HCT116 (cell line): ENCODE measurements around the gene PRKACA. TPM values are rescaled to one million over a fixed set of nuclear protein-coding genes. Genes with fewer than 3 reads are reported as not detected.

Source experiments
- ATAC-seq: fragments of 200-7000 bp; cut with Tn5 transposase; 2 replicates; pipeline ENCODE4 v1.9.1; 2020; ENCODE audit warnings: mild to moderate bottlenecking, moderate library complexity
- BruUV-seq: library from RNA; stranded (reverse); fragments of 400-500 nt; replicated peaks from 2 replicates; lab custom pipeline; 2021; lab: Mats Ljungman, UMichigan
- CTCF ChIA-PET: fragments of 300-600 bp; sonication (Branson Sonifier 250); formaldehyde crosslinking; loops from one replicate; lab custom pipeline; 2021; ENCODE audit warnings: antibody characterized with exemption; lab: Charles Lee
- POLR2A ChIA-PET: fragments of 300-600, 350-600 bp; sonication (Branson Sonifier 250); formaldehyde crosslinking; loops from one replicate; lab custom pipeline; 2021; ENCODE audit warnings: antibody characterized with exemption; lab: Charles Lee
- RAD21 ChIA-PET, 2 experiments: fragments of 300-600 bp; sonication (Branson Sonifier 250); formaldehyde crosslinking; loops; one replicate each; lab custom pipeline; 2023; ENCODE audit warnings: low total read pairs in 2 of 2; ENCODE audit not compliant: uncharacterized antibody in 2 of 2, unreplicated experiment in 2 of 2, low non-redundant PET in 1 of 2; lab: Charles Lee
- DNase-seq: peaks from one replicate; pipeline ENCODE4 v3.0.0-alpha.2; 2010; ENCODE audit warnings: low read depth, low spot score
- H2AFZ ChIP-seq: fragments of 200-600 bp; shearing (Covaris generic), sonication (generic); 2 replicates; pipeline ENCODE4 v1.6.1; 2017; ENCODE audit warnings: low read depth, mixed run types, mixed read lengths, antibody characterized with exemption, low read length; ENCODE audit not compliant: poor library complexity, severe bottlenecking
- H3K27ac ChIP-seq: 2 replicates; pipeline ENCODE4 v1.5.1; 2012; ENCODE audit warnings: low read depth, low read length
- H3K27me3 ChIP-seq: fragments of 200-600 bp; sonication (generic); 2 replicates; pipeline ENCODE4 v1.6.1; 2016; ENCODE audit warnings: mixed run types, low read length, mixed read lengths; ENCODE audit not compliant: insufficient read depth
- H3K36me3 ChIP-seq, 2 experiments: fragments of 200-500 bp in 1 of 2; fragments of 200-600 bp in 1 of 2; sonication (Bioruptor generic) in 1 of 2; sonication (generic) in 1 of 2; 2 replicates each; pipeline versions ENCODE4 v1.5.1 to v1.6.1; 2014 to 2016; ENCODE audit warnings: low read length in 2 of 2, inconsistent platforms in 1 of 2, mixed read lengths in 1 of 2, mixed run types in 1 of 2; ENCODE audit not compliant: insufficient read depth in 2 of 2, control insufficient read depth in 1 of 2
- H3K4me1 ChIP-seq, 2 experiments: fragments of 200-600 bp in 1 of 2; sonication (generic) in 1 of 2; 2 replicates each; pipeline versions ENCODE4 v1.5.1 to v1.6.1; 2012 to 2017; ENCODE audit warnings: low read length in 2 of 2, inconsistent platforms in 1 of 2, mild to moderate bottlenecking in 1 of 2, mixed read lengths in 1 of 2, mixed run types in 1 of 2, moderate library complexity in 1 of 2; ENCODE audit not compliant: insufficient read depth in 2 of 2, control insufficient read depth in 1 of 2
- H3K4me2 ChIP-seq: fragments of 200-600 bp; sonication (generic); 2 replicates; pipeline ENCODE4 v1.6.1; 2017; ENCODE audit warnings: mixed run types, low read length, mixed read lengths
- H3K4me3 ChIP-seq, 2 experiments: fragments of 200-600 bp in 1 of 2; sonication (generic) in 1 of 2; replicated peaks in 1 of 2; 2 replicates each; pipeline ENCODE4 v1.5.1; 2011 to 2016; ENCODE audit warnings: low read length in 2 of 2, control low read depth in 1 of 2, low read depth in 1 of 2, mild to moderate bottlenecking in 1 of 2, mixed read lengths in 1 of 2, mixed run types in 1 of 2
- H3K79me2 ChIP-seq: fragments of 200-600 bp; sonication (generic); 2 replicates; pipeline ENCODE4 v1.6.1; 2017; ENCODE audit warnings: mild to moderate bottlenecking, mixed run types, low read length, moderate library complexity, mixed read lengths; ENCODE audit not compliant: insufficient read depth
- H3K9ac ChIP-seq: fragments of 200-600 bp; sonication (generic); 2 replicates; pipeline ENCODE4 v1.6.1; 2016; ENCODE audit warnings: low read length, mixed read lengths
- H3K9me2 ChIP-seq: fragments of 200-600 bp; sonication (generic), shearing (Covaris generic); 2 replicates; pipeline ENCODE4 v1.6.1; 2017; ENCODE audit warnings: mixed run types, mild to moderate bottlenecking, moderate library complexity; ENCODE audit not compliant: insufficient read depth
- H3K9me3 ChIP-seq, 2 experiments: fragments of 200-500 bp in 1 of 2; fragments of 200-600 bp in 1 of 2; sonication (Bioruptor generic) in 1 of 2; sonication (generic) in 1 of 2; 2 replicates each; pipeline ENCODE4 v1.6.1; 2014 to 2017; ENCODE audit warnings: low read length in 2 of 2, mixed read lengths in 2 of 2, inconsistent platforms in 1 of 2, low read depth in 1 of 2, mild to moderate bottlenecking in 1 of 2, mixed run types in 1 of 2, moderate library complexity in 1 of 2; ENCODE audit not compliant: control insufficient read depth in 1 of 2, insufficient read depth in 1 of 2
- H4K20me1 ChIP-seq: fragments of 200-600 bp; sonication (generic), shearing (Covaris generic); 2 replicates; pipeline ENCODE4 v1.6.1; 2017; ENCODE audit warnings: mixed run types, mild to moderate bottlenecking, moderate library complexity; ENCODE audit not compliant: insufficient read depth
- ATF3 ChIP-seq: IDR thresholded peaks from 2 replicates; pipeline ENCODE4 v1.6.1; 2012
- CEBPB ChIP-seq: IDR thresholded peaks from 2 replicates; pipeline ENCODE4 v1.6.1; 2012; ENCODE audit warnings: low read depth
- EGR1 ChIP-seq: IDR thresholded peaks from 2 replicates; pipeline ENCODE4 v1.6.1; 2012; ENCODE audit warnings: low read depth
- EZH2 ChIP-seq: fragments of 200-600 bp; sonication (generic); IDR thresholded peaks from 2 replicates; pipeline ENCODE4 v1.6.1; 2017; ENCODE audit warnings: antibody characterized with exemption, mixed run types
- MAX ChIP-seq: IDR thresholded peaks from 2 replicates; pipeline ENCODE4 v1.6.1; 2012
- POLR2AphosphoS5 ChIP-seq: IDR thresholded peaks from 2 replicates; pipeline ENCODE4 v1.6.1; 2011; ENCODE audit warnings: mild to moderate bottlenecking, low read depth, low read length, moderate library complexity
- intact Hi-C: fragments of 100-400 bp; cut with micrococcal nuclease; formaldehyde crosslinking; loops from 2 replicates; pipeline ENCODE4 v1.10.0; 2022
- total RNA-seq: library from RNA; stranded (reverse); gene quantifications from one replicate; pipeline ENCODE4 v1.2.1, GENCODE V29; 2021; ENCODE audit not compliant: unreplicated experiment
- TF ChIP-seq, protein P1 (sequence below): IDR thresholded peaks from 2 replicates; pipeline ENCODE4 v1.6.1; 2012; ENCODE audit warnings: low read depth

The PRKACA gene
- total RNA-seq, 1 experiment from 2014 or later, result 95.7 TPM

GRCh38 chr19:14070268-14071050, 47.1 kb downstream of the PRKACA start (continued):
- TF ChIP-seq, protein P1, sequence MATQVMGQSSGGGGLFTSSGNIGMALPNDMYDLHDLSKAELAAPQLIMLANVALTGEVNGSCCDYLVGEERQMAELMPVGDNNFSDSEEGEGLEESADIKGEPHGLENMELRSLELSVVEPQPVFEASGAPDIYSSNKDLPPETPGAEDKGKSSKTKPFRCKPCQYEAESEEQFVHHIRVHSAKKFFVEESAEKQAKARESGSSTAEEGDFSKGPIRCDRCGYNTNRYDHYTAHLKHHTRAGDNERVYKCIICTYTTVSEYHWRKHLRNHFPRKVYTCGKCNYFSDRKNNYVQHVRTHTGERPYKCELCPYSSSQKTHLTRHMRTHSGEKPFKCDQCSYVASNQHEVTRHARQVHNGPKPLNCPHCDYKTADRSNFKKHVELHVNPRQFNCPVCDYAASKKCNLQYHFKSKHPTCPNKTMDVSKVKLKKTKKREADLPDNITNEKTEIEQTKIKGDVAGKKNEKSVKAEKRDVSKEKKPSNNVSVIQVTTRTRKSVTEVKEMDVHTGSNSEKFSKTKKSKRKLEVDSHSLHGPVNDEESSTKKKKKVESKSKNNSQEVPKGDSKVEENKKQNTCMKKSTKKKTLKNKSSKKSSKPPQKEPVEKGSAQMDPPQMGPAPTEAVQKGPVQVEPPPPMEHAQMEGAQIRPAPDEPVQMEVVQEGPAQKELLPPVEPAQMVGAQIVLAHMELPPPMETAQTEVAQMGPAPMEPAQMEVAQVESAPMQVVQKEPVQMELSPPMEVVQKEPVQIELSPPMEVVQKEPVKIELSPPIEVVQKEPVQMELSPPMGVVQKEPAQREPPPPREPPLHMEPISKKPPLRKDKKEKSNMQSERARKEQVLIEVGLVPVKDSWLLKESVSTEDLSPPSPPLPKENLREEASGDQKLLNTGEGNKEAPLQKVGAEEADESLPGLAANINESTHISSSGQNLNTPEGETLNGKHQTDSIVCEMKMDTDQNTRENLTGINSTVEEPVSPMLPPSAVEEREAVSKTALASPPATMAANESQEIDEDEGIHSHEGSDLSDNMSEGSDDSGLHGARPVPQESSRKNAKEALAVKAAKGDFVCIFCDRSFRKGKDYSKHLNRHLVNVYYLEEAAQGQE, result no peak
- TF ChIP-seq MAX, result no peak

GRCh38 chr19:14066134-14066533, 51.4 kb downstream of the PRKACA start:
- H3K27me3 ChIP-seq, result no peaks in the 10 kb centered on the region
- H2AFZ ChIP-seq, result peak overlapping the region; percentile 30
- no peaks in the 10 kb centered on the region for H3K79me2 ChIP-seq
- no peaks in the 10 kb centered on the region for H3K36me3 ChIP-seq
- CTCF ChIA-PET, result no interaction called here
- POLR2A ChIA-PET, result interaction anchor here (0.7 kb wide), 1 partner anchor 78 kb away, joined by 3 read pairs; no protein-coding TSS in a partner anchor
- H3K4me1 ChIP-seq, result peaks cover 11% of the 10 kb centered on the region in 2 experiments; a peak in 2 of 4 replicates
- no peak overlapping the region for H3K4me2 ChIP-seq
- H4K20me1 ChIP-seq, result no peaks in the 10 kb centered on the region
- H3K27ac ChIP-seq, result no peak overlapping the region
- no peaks in the 10 kb centered on the region; a peak in 1 of 4 replicates for H3K9me3 ChIP-seq
- DNase-seq (no peak), ATAC-seq (no peak)
- no peaks in the 10 kb centered on the region for H3K9me2 ChIP-seq
- RAD21 ChIA-PET, result no interaction called here
- intact Hi-C loops, result no loop called here
- TF ChIP-seq CEBPB, result no peak
- no peak for TF ChIP-seq POLR2AphosphoS5
- TF ChIP-seq EGR1, result no peak
- no peak for TF ChIP-seq ATF3
- TF ChIP-seq EZH2, result no peak
- no TSS peak for BruUV-seq
- H3K4me3 ChIP-seq, result no peak overlapping the region
- H3K9ac ChIP-seq, result no peak overlapping the region
